ENCODE results near the gene GJA10.
"Not testable (repeated sequence)": the region's sequence is repeated elsewhere in the genome, so short reads cannot be mapped to it uniquely, and the experiment has no call there.

Gene GJA10

GRCh38 chr6:89894169-89894568 lies at the start of gene GJA10:
GJA10 (plus strand) TSS chr6:89894469; CDS start chr6:89894469, 0 bp downstream.
- DNase-seq = no peak

- DNase-seq = not testable (repeated sequence)
Measured at GRCh38 chr6:89847513-89847912, 46.8 kb upstream of the GJA10 start.

GRCh38 chr6:89853068-89853467 lies 41.2 kb upstream of the GJA10 start:
- no peak for DNase-seq

GRCh38 chr6:89858041-89858440 lies 36.2 kb upstream of the GJA10 start:
- peak; percentile 19 to 31 for DNase-seq

- no peak for DNase-seq
Measured at GRCh38 chr6:89859744-89860143, 34.5 kb upstream of the GJA10 start.

GRCh38 chr6:89862273-89862672 lies 32.0 kb upstream of the GJA10 start:
- DNase-seq = no peak

- DNase-seq = peak in 1 of 2 donors; percentile 7
Measured at GRCh38 chr6:89862698-89863097, 31.6 kb upstream of the GJA10 start.

- no peak for DNase-seq
Measured at GRCh38 chr6:89866024-89866678, 28.1 kb upstream of the GJA10 start.

GRCh38 chr6:89873721-89874120 lies 20.5 kb upstream of the GJA10 start:
- no peak for DNase-seq

GRCh38 chr6:89874438-89874837 lies 19.8 kb upstream of the GJA10 start:
- DNase-seq = no peak

- no peak for DNase-seq
Measured at GRCh38 chr6:89886378-89887120, 7.7 kb upstream of the GJA10 start.

- no peak for DNase-seq
Measured at GRCh38 chr6:89887452-89888137, 6.7 kb upstream of the GJA10 start.

GRCh38 chr6:89888138-89888514 lies 6.1 kb upstream of the GJA10 start:
- no peak for DNase-seq

GRCh38 chr6:89888871-89889270 lies 5.4 kb upstream of the GJA10 start:
- DNase-seq = no peak

- not testable (repeated sequence) for DNase-seq
Measured at GRCh38 chr6:89890845-89891528, 3.3 kb upstream of the GJA10 start.

GRCh38 chr6:89892577-89892976 lies 1.7 kb upstream of the GJA10 start:
- DNase-seq = not testable (repeated sequence)

GRCh38 chr6:89895276-89895874 lies 1.1 kb downstream of the GJA10 start:
- peak in 1 of 2 donors; percentile 3 for DNase-seq

- not testable (repeated sequence) for DNase-seq
Measured at GRCh38 chr6:89910001-89910901, 16.0 kb downstream of the GJA10 start.

GRCh38 chr6:89910902-89911240 lies 16.6 kb downstream of the GJA10 start:
- no peak for DNase-seq

- no peak for DNase-seq
Measured at GRCh38 chr6:89916136-89916920, 22.1 kb downstream of the GJA10 start.

- DNase-seq = no peak
Measured at GRCh38 chr6:89917216-89917615, 22.9 kb downstream of the GJA10 start.

Measured in inflammatory macrophage treated with lipopolysaccharide for 1 hour (primary cell).